Measurements from ENCODE around the gene ATG101.
"Not testable (repeated sequence)": the region's sequence is repeated elsewhere in the genome, so short reads cannot be mapped to it uniquely, and the experiment has no call there.

Gene ATG101

DNA sequence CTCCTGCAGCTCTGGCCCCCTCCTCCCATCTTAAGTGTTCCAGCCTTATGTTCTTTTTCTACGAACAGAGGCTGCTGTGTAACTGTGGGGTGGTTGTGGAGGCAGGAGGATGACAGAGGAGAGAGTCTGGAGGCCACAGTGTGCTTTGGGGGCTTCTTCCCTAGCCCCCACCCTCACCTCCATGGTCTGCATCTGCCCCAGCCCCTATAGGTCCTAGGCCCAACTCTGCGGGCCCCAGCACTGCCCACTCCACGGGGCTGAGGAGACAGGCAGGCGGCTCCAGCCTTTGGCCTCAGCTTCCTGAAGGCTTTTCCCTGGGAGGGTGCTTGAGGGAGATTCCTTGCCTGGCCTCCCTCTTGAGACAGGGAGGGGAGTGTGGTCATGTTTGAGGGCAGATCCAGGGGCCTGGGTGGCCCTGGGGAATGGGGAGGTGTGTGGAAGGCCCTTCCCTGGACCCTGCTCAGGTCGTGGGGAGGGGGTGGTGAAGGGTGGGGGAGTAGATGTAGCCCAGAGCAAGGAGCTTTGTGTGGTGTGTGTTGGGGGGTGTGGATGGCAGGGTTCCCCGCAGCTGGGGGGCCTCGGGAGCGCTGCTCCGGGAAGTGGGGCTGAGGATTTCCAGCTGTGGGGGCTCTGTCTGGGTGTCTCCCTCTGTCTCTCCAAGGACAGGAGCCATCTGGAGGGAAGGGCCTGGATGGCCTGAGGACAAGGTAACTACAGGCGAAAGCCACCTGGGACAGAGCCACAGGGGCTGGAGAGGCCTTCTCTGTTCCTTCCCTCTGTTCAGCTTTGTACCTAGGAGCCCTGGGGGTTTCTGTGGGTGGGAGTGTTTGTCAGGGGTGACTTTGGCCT lies 10.8 kb downstream of the ATG101 start:
- no peak for DNase-seq

DNA sequence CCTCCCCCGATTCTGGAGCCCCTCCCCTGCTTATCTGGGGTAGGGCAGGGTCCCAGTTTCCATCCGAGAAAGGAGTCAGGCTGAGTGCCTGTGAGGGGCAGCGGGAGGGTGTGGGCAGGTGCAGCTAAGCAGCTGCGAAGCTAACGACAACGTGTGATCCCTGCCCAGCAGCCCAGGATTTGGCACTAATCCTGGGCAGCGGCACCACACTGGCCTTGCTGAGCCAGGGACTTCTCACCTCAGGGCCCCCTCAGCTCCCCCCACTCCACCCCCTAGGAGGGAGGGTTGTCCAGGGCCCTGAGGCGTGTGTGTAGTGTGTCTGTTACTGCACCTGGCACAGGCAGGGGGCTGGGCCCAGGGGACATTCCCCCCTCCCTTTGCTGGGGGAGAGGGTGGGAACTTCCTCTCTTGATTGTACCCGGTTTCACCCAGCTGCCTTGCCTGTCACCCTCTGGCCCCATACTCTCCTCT lies 11.5 kb downstream of the ATG101 start:
- DNase-seq = peak; percentile 80

DNA sequence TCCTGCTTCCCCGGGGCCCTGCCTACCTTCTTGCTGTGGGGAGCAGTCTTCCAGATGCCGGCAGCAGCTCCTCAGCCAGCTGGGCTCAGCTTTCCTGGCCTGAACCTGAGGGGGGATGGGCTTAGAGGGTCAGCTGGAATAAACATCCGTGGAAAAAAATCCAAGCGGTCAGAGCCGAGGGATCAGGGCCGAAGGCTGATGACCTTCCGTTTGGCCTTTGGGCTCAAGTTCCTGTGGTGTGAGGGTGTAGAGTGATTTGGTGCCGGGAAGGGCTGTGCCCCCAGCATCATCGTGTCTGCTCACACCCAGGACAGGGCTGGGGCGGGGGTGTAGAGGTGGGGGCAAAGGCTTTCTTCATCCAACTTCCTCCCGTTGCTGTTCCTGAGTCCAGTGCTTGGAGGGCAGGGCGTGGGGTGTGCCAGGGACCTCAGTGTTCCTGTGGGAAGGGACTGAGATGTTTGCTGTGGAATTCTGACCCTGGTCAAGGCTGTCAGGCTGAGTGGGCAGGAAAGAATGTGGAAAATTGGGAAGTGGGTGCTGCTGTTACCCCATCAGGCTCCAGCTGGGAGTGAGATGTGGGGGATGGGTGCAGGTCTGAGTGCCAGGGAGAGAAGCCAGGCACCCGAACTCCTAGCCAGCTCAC lies 12.4 kb downstream of the ATG101 start:
- DNase-seq = peak; percentile 13

DNA sequence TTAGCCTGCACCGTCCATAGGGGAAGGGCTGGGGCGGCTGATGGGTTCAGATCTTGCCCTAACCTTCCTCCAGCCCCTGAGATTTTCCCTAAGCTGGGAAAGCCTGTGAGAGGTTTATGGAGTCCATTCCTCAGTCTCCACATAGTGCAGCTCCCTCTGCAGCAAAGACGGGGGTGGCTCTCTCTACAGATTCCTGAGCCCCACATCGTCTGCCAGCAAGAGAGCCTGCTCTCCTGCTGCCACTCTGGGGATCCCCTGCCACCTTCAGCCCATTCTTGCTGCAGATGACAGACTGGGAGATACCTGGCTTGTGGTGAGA lies 12.8 kb downstream of the ATG101 start:
- DNase-seq = no peak

DNA sequence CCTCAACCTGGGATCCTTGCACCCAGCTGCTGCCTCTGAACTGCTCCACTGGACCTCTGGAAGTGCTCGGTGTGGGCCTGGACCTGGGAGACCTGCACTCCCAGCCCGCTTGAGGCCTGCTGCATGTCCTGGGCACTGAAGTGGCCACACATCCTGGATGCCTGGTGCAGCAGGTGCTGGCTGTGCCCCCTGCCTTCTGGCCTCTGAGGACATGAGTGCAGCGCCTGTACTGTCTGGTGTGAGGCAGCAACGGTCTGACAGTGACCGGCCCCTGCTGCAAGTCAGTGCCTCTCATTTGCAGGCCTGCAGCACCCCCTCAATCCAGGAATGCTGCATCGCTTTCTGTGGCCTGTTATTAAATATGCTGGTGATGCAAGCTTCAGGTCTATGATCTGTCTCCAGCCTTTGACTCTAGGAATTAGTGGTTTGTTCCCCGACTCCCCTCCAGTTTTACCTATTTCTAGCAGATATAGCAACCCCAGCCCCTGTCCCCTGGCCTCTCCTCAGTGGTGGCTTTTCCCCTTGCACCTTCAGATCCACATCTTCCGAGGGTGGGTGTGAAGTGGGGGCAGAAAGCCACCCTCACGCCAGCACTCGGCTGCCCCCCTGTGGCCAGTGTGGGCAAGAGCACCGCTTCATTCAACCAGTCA lies 13.3 kb downstream of the ATG101 start:
- DNase-seq = peak; percentile 66

DNA sequence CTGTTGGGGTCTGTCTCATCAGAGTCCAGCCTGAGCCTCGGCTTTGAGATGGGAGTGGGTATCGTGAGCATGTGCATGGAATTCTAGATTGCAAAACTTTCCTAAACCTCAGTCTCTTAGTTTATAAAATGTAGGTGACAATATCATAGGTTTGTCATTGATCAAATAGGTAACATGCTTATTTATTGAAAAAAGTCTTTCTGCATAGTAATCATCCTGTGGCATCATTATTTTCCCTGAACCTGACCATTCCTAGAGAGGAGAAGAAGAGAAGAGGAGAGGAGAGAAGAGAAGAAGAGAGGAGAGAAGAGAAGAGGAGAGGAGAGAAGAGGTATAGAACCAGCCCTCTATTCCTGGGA lies 13.8 kb downstream of the ATG101 start:
- no peak for DNase-seq

DNA sequence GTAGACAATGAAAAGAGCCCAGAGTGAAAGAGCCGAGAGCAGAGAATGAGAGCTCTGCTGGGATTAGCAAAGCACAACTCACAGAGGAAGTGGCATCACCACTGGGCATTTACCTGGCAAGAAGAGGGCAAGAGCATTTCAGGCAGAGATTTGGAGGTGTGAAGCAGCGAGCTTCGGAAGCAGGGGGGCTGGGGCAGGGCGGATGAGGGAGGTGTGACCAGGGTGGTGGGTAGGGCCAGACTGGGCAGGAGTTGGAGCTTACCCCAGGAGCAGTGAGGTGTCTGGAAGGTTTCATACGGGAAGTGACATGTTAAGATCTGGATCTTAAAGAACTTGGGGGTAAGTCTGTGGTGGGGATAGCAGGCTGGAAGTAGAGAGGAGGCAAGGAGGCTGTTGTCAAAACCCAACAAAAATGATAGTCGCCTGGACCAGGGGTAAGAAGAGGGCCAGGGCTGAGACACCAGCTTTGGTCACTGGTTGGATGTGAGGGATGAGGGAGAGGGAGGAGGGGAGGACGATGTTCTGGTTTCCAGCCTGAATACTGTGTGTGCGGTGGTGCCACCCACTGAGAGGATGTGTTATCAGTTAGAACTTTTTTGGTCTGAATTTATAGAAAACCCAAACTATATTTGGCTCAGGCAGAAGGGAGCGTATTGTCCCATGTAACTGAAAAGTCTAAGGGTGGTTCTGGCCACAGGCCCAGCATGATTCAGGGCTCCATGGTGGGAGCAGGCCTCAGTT lies 14.9 kb downstream of the ATG101 start:
- DNase-seq = peak; percentile 10

DNA sequence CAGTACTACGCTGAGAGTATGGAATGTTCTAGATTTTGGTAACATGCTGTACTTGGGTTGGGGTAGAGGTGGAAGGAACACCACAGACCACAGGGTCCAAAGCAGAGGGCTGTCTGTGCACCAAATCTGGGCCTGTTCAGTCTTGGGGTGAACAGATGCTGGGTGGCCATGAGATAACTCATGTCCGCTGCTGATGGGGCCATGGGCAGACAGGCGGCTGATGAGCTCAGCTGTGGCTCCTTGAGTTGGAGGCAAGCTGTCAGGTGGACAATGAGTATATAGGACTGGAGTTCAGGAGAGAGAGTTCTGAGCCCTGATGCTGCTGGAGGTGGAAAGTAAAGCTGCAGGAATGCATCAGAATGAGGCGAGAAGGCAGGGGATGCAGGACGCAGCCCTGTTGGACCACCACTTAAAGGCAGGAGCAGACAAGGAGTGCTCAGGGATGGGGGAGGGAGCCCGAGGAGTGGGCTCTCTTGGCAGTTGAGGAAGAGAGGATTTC lies 16.0 kb downstream of the ATG101 start:
- DNase-seq = peak; percentile 10

DNA sequence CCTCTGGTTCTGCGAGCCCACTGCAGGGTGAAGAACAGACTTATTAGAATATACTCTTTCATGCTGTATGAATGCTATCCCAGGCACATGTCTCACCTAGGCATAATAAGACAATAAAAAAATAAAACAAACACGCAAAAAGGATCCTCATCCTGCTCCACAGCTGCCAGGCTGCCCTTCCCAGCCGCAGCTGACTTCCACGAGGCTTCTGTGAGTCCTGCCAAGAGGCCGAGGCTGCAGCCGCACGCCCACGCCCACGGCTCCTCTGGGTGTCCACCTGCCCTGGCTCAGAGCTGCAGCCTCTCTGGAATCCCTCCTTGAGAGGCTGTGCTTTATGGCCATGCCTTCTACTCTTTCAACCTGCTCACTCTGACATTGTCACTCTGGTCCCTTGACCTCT lies 16.6 kb downstream of the ATG101 start:
- DNase-seq = no peak

DNA sequence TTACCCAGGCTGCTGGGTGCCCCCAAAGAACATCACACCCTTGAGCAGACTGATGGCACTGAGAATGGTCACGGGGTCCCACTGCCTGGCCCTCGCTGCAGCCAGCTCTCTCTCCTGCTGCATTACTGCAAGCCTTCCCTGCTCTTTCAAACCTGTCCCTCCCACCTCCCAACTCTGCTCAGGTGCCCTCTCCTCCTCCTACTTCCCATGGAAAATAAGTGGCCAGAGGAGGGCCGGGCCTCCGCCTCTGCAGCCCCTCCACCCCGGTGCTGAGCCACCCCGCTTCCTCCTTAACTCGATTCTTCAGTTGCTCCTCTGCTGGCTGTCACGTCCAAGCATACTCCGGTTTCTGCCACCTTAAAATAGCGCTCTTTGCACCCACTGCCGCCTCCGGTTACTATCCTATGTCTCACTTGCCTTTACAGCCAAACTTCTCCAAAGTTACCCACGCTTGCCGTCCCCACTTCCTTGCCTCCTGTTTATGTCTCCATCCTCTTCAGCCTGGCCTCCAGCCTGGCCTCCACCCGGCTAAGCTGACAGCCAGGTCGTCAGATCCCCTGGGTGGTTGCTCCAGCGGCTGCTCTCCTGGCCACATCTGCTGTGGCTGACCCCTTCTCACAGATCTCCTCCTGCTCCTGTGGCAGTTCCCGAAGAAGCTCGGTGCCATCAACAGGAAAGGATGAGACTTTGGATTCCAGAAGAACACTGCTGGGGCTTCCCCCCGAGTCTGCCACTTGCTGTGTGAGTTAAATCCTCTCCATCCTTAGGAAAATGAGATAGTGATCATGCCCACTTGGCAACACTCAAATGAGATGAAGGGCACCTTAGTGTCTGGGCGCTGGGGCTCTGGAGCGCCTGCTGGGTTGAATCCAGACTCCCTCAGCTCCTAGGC lies 17.4 kb downstream of the ATG101 start:
- DNase-seq = no peak

DNA sequence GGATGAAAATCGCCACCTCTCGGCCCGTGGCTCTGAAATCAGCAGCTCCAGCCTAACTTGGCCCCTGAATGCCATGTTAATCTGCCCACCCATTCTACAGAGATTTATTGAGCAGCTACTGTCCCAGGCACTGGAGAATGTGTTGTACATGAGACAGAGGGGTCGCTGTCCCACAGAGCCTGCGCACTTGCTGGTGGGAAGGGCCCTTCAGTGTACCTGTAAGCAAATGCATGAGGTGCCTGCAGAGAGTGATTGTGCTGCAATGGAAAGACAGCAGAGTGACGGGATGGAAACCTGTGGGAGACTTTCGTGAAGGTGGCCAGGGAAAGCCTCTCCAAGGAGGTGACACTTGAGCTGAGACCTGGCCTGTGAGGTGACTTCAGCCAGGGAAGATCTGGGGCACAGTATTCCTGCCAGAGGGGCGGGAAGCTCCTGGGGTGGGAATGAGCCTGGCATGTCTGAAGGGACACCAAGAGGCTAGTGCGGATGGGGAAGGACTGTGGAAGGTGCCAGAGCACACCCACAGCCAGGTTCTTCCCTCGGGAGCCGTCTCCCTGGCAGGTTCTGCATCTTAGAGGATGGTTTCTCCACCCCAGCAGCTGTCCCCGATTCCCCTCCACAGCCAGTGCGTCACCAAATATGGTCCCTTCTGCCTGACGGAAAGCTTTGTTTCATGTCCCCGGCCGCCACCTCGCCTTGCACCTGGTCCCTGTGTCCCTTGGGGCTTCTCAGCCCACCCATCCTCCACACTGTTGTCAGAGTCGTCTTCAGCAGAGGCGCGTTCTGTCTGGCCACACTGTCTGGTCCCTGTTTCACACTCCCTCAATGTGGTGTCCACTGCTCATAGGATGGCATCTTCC lies 18.4 kb downstream of the ATG101 start:
- DNase-seq = peak; percentile 46

DNA sequence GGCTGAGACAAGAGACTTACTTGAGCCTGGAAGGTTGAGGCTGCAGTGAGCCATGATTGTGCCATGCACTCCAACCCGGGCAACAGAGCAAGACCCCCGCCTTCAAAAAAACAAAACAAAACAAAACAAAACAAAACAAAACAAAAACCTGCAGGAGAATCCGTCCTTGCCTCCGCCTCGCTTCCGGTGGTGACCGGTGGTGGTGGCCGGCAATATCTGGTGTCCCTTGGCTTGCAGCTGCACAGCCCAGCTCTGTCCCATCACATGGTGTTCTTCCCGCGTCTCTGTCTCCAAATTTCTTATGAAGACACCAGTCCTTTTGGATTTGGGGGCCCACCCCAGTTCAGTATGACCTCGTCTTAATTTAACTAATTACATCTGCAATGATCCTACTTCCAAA lies 19.7 kb downstream of the ATG101 start:
- DNase-seq = no peak

DNA sequence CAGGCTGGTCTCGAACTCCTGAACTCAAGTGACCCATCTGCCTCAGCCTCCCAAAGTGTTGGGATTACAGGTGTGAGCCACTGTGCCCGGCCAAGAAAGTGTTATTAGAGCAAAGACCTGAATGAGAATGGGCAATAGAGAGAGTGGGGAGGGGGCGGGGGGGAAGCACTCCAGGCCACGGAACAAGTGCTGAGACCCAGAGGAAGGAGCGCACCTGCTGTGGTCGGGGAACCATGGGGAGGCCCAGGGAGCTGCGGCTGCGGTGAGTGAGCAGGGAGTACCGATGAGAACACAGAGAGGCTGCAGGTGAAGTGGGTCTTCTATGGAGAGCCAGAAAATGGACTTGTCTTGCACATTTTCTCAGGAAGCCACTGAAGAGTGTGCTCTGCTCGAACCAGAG lies 20.5 kb downstream of the ATG101 start:
- DNase-seq = no peak

DNA sequence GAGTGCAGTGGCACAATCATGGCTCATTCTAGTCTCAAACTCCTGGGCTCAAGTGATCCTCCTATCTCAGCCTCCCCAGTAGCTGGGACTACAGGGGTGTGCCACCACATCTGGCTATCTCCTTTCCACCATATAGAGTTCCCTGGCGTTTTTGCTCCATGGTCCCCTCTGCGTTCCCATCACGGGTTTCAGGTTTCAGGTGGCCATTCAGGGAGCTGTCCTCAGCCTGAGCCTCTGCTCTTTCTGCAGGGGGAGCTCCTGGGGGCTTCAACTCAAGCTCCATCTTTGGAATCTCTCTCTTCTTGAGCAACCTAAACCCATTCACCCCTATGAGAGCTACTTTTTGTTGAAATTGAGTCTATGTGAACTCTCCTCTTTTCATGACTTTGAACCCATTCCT lies 21.3 kb downstream of the ATG101 start:
- no peak for DNase-seq

DNA sequence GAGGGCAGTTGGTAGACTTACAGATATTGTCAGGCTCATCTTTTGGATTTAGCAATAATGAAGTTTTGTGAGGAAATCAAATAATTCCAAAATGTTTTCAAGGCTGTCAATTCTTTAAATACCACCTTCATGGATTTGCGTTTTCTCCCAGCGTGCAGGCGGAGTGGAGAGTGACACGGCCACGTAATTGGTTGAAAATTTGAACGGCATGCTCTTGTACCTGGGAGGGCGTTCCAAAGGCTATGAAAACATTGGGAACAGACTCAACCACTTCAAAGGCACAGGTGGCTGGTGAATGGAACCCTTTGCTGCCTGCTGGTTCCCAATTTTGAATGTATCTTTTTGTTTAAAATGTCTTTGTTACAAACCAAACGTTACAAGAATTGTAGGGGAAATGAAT lies 22.1 kb downstream of the ATG101 start:
- no peak for DNase-seq

DNA sequence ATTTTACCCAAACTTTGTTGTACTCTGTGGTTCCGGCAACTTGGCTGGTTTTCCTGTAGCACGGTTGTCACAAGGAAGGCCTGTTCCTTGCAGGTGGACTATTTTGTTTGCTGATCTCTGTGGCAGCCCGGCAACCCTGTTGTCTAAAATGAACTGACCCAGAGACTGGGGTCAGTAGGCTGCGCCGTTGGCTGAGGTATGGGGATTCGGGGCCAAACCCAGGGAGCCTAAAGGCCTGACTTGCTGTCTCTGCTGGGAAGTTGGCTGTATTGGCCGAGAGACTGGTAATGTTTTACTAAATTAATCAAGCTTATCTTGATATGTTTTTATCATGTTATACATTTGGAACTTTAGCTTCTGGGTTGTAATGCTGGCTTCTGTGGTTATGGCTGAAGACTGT lies 23.6 kb downstream of the ATG101 start:
- no peak for DNase-seq

DNA sequence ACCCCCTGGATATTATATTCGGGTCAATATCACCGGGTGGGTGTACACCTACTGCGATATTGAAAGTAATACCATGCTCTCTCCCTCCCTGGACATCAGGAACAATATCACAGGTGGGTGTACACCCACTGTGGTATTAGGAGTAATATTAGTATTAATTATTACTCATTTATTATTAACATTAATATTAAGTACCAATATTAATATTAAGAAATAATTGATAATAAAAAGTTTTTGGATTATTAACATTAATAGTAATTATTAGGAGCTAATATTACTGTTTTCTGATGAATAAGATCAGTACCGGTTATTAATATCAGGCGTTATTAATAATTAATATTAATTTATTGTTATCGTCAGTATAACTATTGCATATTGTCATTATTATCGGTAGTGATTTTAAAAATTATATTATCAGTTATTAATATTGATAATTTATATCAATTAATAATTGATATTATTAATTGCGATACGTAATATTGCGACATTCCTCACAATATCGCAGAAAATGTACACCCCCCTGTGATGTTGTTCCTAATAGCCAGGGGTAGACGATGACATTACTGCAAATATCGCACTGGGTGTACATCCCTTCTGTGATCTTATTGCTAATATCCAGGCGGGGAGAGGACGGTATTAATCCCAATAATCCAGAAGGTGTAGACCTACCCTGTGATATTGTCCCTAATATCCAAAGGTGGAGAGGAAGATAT lies 26.7 kb downstream of the ATG101 start:
- DNase-seq = no peak

DNA sequence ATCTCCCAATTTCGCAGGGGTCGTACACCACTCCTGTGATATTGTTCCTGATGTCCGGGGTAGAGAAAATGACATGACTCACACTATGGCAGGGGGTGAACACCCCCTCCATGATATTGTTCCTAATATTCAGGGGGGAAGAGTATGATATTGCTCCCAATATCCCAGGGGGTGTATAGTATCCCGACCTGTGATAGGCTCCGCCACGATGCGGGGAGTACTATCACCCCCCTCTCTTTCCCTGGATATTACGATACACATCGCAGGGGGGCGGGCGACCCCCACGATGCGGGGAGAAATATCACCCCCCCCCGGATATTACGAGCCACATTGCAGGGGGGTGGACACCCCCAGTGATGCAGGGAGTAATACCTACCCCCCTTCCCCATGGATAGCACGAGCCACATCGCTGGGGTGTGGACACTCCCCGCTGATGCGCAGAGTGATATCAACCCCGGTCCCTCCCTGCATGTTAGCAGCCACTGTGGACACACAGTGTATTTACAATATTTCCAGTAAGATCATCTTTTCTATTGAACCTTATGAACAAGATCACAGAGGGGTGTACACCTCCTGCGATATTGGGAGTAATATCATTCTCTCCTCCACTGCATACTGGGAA lies 27.4 kb downstream of the ATG101 start:
- DNase-seq = no peak

DNA sequence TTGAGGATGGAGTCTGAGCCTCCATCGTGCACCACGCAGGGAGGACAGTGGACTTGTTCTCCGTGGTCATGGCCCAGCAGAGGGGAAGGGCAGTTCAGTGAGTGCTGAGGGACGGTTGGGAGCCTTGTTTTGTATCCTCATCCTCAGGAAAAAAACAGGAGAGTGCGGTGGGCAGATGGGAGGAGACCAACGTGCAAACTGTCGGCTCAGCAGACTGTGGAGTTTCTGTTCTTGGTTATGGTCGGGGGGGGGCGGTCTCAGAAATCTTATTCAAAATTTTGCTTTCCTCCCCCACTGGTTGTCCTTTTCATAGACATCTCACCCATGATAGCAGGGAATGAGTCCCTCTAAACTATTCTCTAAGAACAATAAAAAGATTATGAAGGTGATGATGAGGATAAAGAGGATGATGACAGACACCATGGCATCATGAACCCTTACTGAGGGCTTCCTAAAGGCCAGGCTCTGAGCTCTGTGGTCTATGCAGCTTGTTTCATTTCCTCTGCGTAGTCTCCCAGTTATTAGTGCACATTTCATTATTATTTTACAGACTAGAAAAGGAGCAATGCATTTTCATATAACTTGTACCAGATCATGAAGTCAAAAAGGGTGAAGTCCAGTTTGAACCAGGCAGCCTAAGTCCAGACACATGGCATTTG lies 34.8 kb downstream of the ATG101 start:
- DNase-seq = not testable (repeated sequence)
